Parathyroid adenoma (tissue), 2 donors: ENCODE data around the gene SRGN.
"Not testable (repeated sequence)": the region's sequence is repeated elsewhere in the genome, so short reads cannot be mapped to it uniquely, and the experiment has no call there.

Source experiments
- H2AFZ ChIP-seq: fragments of 300-600 bp; sonication (generic); one replicate; pipeline ENCODE4 v1.7.0; 2017; ENCODE audit warnings: antibody characterized with exemption, mild to moderate bottlenecking
- H3K27ac ChIP-seq: fragments of 300-600 bp; sonication (generic); one replicate; pipeline ENCODE4 v1.7.0; 2017
- H3K27me3 ChIP-seq: fragments of 300-600 bp; sonication (generic); one replicate; pipeline ENCODE4 v1.7.0; 2017; ENCODE audit warnings: low read length; ENCODE audit not compliant: control insufficient read depth, insufficient read depth
- H3K36me3 ChIP-seq: fragments of 300-600 bp; sonication (generic); one replicate; pipeline ENCODE4 v1.7.0; 2017; ENCODE audit warnings: low read length; ENCODE audit not compliant: control insufficient read depth, insufficient read depth
- H3K4me1 ChIP-seq: fragments of 300-600 bp; sonication (generic); one replicate; pipeline ENCODE4 v1.7.0; 2017; ENCODE audit warnings: control low read depth
- H3K4me2 ChIP-seq: fragments of 300-600 bp; sonication (generic); one replicate; pipeline ENCODE4 v1.7.0; 2017; ENCODE audit warnings: low read length
- H3K4me3 ChIP-seq: fragments of 300-600 bp; sonication (generic); one replicate; pipeline ENCODE4 v1.7.0; 2017; ENCODE audit warnings: low read depth, low read length
- H3K79me2 ChIP-seq: fragments of 300-600 bp; sonication (generic); one replicate; pipeline ENCODE4 v1.7.0; 2017; ENCODE audit warnings: control low read depth
- H3K9ac ChIP-seq: fragments of 300-600 bp; sonication (generic); one replicate; pipeline ENCODE4 v1.7.0; 2017; ENCODE audit warnings: mild to moderate bottlenecking
- H3K9me3 ChIP-seq: fragments of 300-600 bp; sonication (generic); one replicate; pipeline ENCODE4 v1.7.0; 2017; ENCODE audit warnings: low read length; ENCODE audit not compliant: control insufficient read depth
- TF ChIP-seq, protein P1 (sequence below): fragments of 300-600 bp; sonication (generic); IDR thresholded peaks from one replicate; pipeline ENCODE4 v1.7.0; 2017; ENCODE audit warnings: antibody characterized with exemption, mild to moderate bottlenecking
- donor health status: primary hyperparathyroidism.

The SRGN gene

DNA sequence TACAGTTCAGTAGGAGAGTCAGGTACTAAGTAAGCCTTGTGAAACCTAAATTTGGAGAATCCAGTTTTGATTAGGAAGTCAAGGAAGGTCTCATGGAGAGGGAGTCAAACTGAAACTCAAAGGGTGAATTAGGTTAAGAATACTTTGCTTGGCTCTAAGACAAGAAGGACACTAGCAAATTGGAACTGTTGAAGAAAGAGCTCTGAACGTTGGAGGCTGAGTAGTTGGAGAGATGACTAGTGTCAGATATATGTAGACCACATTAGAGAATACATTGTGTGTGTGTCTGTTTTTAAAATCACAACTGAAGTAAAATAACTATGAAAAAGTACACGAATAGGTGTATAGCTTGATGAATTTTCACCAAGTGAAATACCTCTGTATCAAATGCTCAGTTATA lies 42.3 kb downstream of the SRGN start:
- H3K4me2 ChIP-seq, result no peak overlapping the region
- peaks cover 42% of the 10 kb centered on the region for H3K79me2 ChIP-seq
- no peak overlapping the region for H3K9ac ChIP-seq
- H3K9me3 ChIP-seq, result no peaks in the 10 kb centered on the region
- no peaks in the 10 kb centered on the region for H3K27me3 ChIP-seq
- peaks cover 4% of the 10 kb centered on the region for H3K4me1 ChIP-seq
- TF ChIP-seq, protein P1, sequence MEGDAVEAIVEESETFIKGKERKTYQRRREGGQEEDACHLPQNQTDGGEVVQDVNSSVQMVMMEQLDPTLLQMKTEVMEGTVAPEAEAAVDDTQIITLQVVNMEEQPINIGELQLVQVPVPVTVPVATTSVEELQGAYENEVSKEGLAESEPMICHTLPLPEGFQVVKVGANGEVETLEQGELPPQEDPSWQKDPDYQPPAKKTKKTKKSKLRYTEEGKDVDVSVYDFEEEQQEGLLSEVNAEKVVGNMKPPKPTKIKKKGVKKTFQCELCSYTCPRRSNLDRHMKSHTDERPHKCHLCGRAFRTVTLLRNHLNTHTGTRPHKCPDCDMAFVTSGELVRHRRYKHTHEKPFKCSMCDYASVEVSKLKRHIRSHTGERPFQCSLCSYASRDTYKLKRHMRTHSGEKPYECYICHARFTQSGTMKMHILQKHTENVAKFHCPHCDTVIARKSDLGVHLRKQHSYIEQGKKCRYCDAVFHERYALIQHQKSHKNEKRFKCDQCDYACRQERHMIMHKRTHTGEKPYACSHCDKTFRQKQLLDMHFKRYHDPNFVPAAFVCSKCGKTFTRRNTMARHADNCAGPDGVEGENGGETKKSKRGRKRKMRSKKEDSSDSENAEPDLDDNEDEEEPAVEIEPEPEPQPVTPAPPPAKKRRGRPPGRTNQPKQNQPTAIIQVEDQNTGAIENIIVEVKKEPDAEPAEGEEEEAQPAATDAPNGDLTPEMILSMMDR, result no peak
- H2AFZ ChIP-seq, result no peak overlapping the region
- no peaks in the 10 kb centered on the region for H3K36me3 ChIP-seq
- no peak overlapping the region for H3K27ac ChIP-seq
- no peak overlapping the region for H3K4me3 ChIP-seq

GRCh38 chr10:69139961-69140360 lies 52.1 kb downstream of the SRGN start:
- Histone ChIP-seq H3K4me3 (no peak overlapping the region), H3K79me2 (peaks cover 42% of the 10 kb centered on the region), H3K27ac (no peak overlapping the region), H3K4me1 (no peaks in the 10 kb centered on the region), H2AFZ (no peak overlapping the region), H3K27me3 (no peaks in the 10 kb centered on the region), H3K9ac (no peak overlapping the region), H3K9me3 (no peaks in the 10 kb centered on the region), H3K36me3 (no peaks in the 10 kb centered on the region), H3K4me2 (no peak overlapping the region)
- TF ChIP-seq, protein P1, result no peak

DNA sequence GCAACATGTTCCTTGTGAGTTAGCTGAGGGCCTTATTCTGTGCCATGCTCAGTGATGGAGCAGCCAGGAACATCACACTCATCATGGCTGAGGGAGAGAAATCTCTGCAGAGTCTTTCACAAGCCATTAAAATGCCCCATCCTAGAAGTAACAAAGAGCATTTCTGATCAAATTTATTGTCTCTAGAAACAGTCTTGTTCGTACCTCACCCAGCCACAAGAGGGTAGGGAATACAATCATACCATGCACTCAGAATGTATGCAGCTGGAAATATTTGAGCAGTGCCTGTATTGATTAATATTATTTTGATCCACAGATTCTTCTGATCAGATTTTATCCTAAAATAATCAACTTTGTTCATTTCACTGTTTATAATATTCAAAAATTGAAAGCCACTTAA lies 53.4 kb downstream of the SRGN start:
- Histone ChIP-seq H3K4me3 (no peak overlapping the region), H3K4me1 (no peaks in the 10 kb centered on the region), H2AFZ (no peak overlapping the region), H3K27me3 (no peaks in the 10 kb centered on the region), H3K36me3 (no peaks in the 10 kb centered on the region), H3K4me2 (no peak overlapping the region), H3K79me2 (peaks cover 50% of the 10 kb centered on the region), H3K9ac (no peak overlapping the region), H3K9me3 (no peaks in the 10 kb centered on the region), H3K27ac (no peak overlapping the region)
- TF ChIP-seq, protein P1, result no peak

DNA sequence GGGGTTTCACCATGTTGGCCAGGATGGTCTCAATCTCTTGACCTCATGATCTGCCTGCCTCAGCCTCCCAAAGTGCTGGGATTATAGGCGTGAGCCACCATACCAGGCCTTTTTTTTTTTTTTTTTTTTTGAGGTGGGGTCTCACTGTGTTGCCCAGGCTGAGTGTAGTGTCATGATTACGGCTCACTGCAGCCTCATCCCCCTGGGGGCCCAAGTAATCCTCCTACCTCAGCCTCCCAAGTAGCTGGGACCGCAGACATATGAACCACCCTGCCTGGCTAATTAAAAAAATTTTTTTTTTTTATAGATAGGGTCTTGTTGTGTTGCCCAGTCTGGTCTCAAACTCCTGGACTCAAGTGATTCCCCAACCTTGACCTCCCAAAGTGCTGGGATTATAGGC lies 54.2 kb downstream of the SRGN start:
- peaks cover 48% of the 10 kb centered on the region for H3K79me2 ChIP-seq
- not testable (repeated sequence) for H3K4me1 ChIP-seq, H3K9me3 ChIP-seq, H3K27ac ChIP-seq, H3K9ac ChIP-seq, H3K36me3 ChIP-seq, H2AFZ ChIP-seq, H3K4me2 ChIP-seq, H3K4me3 ChIP-seq, H3K27me3 ChIP-seq

GRCh38 chr10:69142983-69143382 lies 55.1 kb downstream of the SRGN start:
- no peak overlapping the region for H3K4me3 ChIP-seq
- no peak overlapping the region for H3K4me2 ChIP-seq
- H3K4me1 ChIP-seq, result no peaks in the 10 kb centered on the region
- no peak overlapping the region for H2AFZ ChIP-seq
- no peaks in the 10 kb centered on the region for H3K36me3 ChIP-seq
- H3K9me3 ChIP-seq, result no peaks in the 10 kb centered on the region
- H3K9ac ChIP-seq, result no peak overlapping the region
- H3K79me2 ChIP-seq, result peaks cover 44% of the 10 kb centered on the region
- TF ChIP-seq, protein P1, result no peak
- H3K27ac ChIP-seq, result no peak overlapping the region
- no peaks in the 10 kb centered on the region for H3K27me3 ChIP-seq
